RWPE2 (cell line): ENCODE results near the gene EIF2B2.

Experiments used
- ATAC-seq: fragments of 200-7000 bp; cut with Tn5 transposase; 3 replicates; pipeline ENCODE4 v1.9.1; 2021; ENCODE audit warnings: low read depth
- DNase-seq: peaks from one replicate; pipeline ENCODE4 v3.0.0-alpha.2; 2020; ENCODE audit warnings: low spot score
- H3K27ac ChIP-seq: fragments of 450-650 bp; 2 replicates; pipeline ENCODE4 v1.5.1; 2017; ENCODE audit warnings: mild to moderate bottlenecking; ENCODE audit not compliant: poor library complexity, severe bottlenecking
- H3K27me3 ChIP-seq: fragments of 250-450 bp; sonication (Bioruptor Pico); 2 replicates; pipeline ENCODE4 v1.5.1; 2021; ENCODE audit warnings: mild to moderate bottlenecking, moderate library complexity; ENCODE audit not compliant: insufficient read depth, poor library complexity, severe bottlenecking
- H3K36me3 ChIP-seq: fragments of 250-450 bp; sonication (Bioruptor Pico); 2 replicates; pipeline ENCODE4 v1.5.1; 2020; ENCODE audit warnings: low read depth, mild to moderate bottlenecking, moderate library complexity
- H3K4me1 ChIP-seq: fragments of 250-450 bp; sonication (Bioruptor Pico); 2 replicates; pipeline ENCODE4 v1.5.1; 2021; ENCODE audit warnings: mild to moderate bottlenecking, moderate library complexity; ENCODE audit not compliant: insufficient read depth, poor library complexity, severe bottlenecking
- H3K4me3 ChIP-seq: fragments of 250-450 bp; sonication (Bioruptor Pico); 2 replicates; pipeline ENCODE4 v1.5.1; 2021; ENCODE audit warnings: mild to moderate bottlenecking, moderate library complexity; ENCODE audit not compliant: severe bottlenecking
- H3K9me3 ChIP-seq: fragments of 250-450 bp; sonication (Bioruptor Pico); 2 replicates; pipeline ENCODE4 v1.5.1; 2021; ENCODE audit warnings: mild to moderate bottlenecking, moderate library complexity; ENCODE audit not compliant: severe bottlenecking
- TF ChIP-seq, protein P1 (sequence below): fragments of 450-650 bp; IDR thresholded peaks from one replicate; pipeline ENCODE4 v1.5.1; 2017; ENCODE audit warnings: mild to moderate bottlenecking, moderate library complexity; ENCODE audit not compliant: poor library complexity, severe bottlenecking

Gene EIF2B2

DNA sequence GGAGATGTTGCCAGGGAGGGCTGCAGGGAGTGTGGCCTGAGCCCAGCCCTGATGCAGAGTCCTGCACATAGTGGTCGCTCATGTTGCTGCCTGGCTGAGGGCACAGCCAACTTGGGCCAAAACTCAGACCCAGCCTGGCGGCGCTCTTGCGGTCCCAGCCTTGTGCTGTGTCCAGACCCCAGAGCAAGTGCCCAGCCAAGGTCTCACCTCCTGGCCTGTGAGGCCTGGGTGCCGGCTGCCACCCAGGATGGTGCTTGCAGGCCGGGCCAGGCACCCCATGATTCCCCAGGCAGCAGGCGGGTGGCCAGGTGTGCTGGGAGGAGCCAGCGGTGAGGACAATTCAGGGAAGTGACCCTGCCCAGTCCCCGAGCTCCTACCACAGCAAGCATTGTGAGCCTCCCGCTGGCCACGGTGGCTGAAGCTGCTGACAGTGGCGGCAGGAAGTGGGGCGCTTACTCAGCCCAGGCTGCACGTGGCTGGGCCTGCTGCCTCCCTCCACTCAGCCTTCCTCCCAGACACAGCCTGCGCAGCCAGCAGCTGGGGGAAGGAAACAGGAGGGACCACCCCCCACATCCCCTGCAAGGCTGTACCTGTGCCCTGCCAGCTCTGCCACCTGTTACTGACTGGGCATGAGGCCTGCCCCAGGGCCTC lies 29.6 kb upstream of the EIF2B2 start:
- no peaks in the 10 kb centered on the region for H3K27me3 ChIP-seq
- TF ChIP-seq, protein P1, sequence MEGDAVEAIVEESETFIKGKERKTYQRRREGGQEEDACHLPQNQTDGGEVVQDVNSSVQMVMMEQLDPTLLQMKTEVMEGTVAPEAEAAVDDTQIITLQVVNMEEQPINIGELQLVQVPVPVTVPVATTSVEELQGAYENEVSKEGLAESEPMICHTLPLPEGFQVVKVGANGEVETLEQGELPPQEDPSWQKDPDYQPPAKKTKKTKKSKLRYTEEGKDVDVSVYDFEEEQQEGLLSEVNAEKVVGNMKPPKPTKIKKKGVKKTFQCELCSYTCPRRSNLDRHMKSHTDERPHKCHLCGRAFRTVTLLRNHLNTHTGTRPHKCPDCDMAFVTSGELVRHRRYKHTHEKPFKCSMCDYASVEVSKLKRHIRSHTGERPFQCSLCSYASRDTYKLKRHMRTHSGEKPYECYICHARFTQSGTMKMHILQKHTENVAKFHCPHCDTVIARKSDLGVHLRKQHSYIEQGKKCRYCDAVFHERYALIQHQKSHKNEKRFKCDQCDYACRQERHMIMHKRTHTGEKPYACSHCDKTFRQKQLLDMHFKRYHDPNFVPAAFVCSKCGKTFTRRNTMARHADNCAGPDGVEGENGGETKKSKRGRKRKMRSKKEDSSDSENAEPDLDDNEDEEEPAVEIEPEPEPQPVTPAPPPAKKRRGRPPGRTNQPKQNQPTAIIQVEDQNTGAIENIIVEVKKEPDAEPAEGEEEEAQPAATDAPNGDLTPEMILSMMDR = no peak
- peak; percentile 52; the same call in 2 of the 3 replicates for ATAC-seq
- DNase-seq = peak; percentile 80
- no peak overlapping the region for H3K4me3 ChIP-seq
- H3K4me1 ChIP-seq = no peaks in the 10 kb centered on the region
- no peak overlapping the region for H3K27ac ChIP-seq
- H3K9me3 ChIP-seq = no peaks in the 10 kb centered on the region
- H3K36me3 ChIP-seq = no peaks in the 10 kb centered on the region

DNA sequence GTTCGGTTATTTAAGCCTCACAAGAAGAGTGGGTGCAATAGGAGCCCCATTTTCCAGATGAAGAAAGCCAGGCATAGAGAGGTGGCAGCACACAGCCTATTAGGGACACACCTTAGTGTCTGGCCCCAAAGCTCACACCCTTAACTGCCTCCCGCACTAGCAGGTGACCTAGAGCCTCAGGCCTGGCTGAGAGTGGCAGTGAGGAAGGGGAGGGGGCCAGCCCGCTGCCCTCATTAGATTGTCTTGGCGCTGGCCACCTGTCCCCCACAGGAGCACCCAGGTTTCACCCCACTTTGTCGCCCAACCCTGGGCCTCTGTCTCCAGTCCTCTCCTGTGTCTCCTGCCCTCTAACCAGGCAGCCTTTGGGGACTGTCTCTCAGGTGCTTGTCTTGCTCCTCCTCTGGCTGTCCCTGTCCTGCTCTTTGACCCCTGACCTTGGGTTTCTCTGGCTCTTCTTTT lies 28.8 kb upstream of the EIF2B2 start:
- H3K36me3 ChIP-seq = no peaks in the 10 kb centered on the region
- H3K9me3 ChIP-seq = no peaks in the 10 kb centered on the region
- no peak for ATAC-seq
- peak; percentile 57 for DNase-seq
- H3K27me3 ChIP-seq = no peaks in the 10 kb centered on the region
- H3K4me1 ChIP-seq = peaks cover 6% of the 10 kb centered on the region
- H3K4me3 ChIP-seq = no peak overlapping the region
- H3K27ac ChIP-seq = no peak overlapping the region
- TF ChIP-seq, protein P1 = no peak

DNA sequence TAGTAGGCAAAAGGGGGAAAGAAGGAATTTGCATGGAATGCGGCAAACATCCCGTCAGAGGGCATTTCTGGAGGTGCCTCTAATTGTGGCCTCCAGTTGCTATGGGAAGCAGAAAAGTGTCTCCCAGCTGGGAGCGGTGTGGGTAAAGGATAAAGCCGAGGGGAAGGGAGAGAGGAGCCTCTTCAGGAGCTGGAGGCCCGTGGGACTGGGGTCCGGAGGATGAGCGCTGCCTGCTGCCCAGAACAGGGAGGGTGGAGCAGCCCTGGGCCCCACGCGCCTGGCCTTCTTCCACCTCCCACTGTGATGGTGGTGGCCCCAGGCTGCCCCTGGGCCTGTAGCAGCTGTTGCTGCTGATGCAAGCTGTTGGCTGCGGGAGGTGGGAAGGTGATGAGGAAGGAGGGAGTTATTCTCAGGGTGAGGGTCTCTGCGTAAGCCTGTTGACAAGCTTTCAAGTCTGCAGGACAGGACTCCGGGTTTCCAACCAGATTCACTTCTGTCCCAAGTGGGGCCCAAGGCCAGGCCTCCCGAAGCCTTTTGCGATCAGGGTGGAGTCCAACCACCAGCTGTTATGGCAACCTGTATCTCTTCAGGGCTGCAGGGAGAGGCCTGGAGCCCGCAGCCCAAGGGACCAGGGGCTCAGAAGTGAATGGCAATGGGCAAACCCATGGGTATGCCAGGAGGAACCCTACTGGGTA lies 28.2 kb upstream of the EIF2B2 start:
- H3K4me3 ChIP-seq = no peak overlapping the region
- peak; percentile 64 for DNase-seq
- no peaks in the 10 kb centered on the region for H3K9me3 ChIP-seq
- no peak overlapping the region for H3K27ac ChIP-seq
- peaks cover 12% of the 10 kb centered on the region for H3K4me1 ChIP-seq
- no peak for ATAC-seq
- H3K27me3 ChIP-seq = no peaks in the 10 kb centered on the region
- H3K36me3 ChIP-seq = no peaks in the 10 kb centered on the region
- TF ChIP-seq, protein P1 = no peak

DNA sequence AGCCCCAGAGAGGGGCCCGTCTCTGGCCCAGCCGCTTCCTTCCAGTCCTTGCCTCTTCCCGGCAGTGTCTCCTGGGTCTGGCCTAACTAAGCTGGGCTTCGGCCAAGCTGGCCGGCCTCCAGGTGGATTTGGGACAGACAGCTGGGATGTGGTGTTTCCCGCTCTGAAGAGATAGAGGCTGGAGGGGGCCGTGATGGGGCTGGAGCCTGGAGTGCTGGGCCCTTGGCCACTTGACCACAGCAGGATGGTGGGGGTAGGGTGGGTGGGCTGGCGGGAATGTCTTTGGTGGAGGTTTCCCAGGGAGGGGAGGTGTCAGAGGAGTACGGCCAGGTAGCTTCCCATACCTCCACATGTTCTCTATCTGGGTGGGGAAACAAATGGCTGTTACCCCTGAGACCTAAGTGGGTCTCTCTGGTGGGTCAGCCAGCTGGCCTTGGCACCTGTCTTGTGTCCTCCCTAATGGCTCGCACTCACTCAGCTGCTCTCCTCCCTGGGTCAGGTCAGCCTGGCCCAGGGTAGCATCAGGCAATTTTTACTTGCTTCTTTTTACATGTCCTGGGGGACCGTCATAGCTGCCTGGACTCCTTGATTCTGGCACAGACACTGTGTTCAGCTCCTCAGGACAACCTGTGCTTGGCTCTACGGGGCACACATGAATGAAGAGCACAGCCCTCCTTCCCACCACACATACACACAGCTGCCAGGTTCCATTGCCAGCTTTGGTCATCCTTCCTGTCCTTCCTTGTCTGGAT lies 27.5 kb upstream of the EIF2B2 start:
- Histone ChIP-seq H3K4me3 (no peak overlapping the region), H3K27ac (no peak overlapping the region), H3K36me3 (no peaks in the 10 kb centered on the region), H3K27me3 (no peaks in the 10 kb centered on the region), H3K4me1 (peaks cover 16% of the 10 kb centered on the region), H3K9me3 (no peaks in the 10 kb centered on the region)
- ATAC-seq (no peak), DNase-seq (peak; percentile 33)
- TF ChIP-seq, protein P1 = no peak
